ENCODE measurements around the gene SEMA3F. TPM values are rescaled to one million over a fixed set of nuclear protein-coding genes. Genes with fewer than 3 reads are reported as not detected.

The SEMA3F gene
- total RNA-seq, 1 donor from 2014 or later: 48.0 TPM

DNA sequence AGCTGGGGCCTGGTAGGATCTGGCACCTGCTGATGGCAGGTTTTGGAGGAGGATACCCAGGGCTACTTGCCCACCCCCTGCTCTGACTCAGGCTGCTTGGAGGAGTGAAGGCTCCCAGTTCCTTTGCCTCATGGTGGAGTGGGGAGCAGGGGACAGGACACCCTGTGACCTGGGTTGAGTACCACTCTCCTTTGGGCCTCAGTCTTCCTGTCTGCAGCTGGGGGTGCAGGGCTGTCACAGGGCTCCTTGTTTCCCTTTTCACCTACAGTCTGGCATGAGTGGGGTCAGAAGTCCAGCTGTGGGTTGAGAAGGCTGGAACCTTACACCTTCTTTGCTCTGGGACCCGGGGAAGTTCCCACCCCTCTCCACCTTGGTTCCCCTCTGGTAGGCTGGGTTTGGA lies 14.7 kb downstream of the SEMA3F start:
- H3K9me3 Mint-ChIP-seq: no peaks in the 10 kb centered on the region
- no peak overlapping the region for H3K4me3 Mint-ChIP-seq
- TF ChIP-seq, protein P1, sequence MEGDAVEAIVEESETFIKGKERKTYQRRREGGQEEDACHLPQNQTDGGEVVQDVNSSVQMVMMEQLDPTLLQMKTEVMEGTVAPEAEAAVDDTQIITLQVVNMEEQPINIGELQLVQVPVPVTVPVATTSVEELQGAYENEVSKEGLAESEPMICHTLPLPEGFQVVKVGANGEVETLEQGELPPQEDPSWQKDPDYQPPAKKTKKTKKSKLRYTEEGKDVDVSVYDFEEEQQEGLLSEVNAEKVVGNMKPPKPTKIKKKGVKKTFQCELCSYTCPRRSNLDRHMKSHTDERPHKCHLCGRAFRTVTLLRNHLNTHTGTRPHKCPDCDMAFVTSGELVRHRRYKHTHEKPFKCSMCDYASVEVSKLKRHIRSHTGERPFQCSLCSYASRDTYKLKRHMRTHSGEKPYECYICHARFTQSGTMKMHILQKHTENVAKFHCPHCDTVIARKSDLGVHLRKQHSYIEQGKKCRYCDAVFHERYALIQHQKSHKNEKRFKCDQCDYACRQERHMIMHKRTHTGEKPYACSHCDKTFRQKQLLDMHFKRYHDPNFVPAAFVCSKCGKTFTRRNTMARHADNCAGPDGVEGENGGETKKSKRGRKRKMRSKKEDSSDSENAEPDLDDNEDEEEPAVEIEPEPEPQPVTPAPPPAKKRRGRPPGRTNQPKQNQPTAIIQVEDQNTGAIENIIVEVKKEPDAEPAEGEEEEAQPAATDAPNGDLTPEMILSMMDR (conservative IDR thresholded peaks at IDR 0.05): no peak
- peak overlapping the region; percentile 36 for H3K27ac Mint-ChIP-seq
- H3K36me3 Mint-ChIP-seq: peaks cover under 1% of the 10 kb centered on the region
- DNase-seq (ENCODE audit: extremely low spot score, unreplicated experiment): no peak
- peaks cover 26% of the 10 kb centered on the region for H3K4me1 Mint-ChIP-seq (ENCODE audit: unreplicated experiment)
- H3K27me3 Mint-ChIP-seq: no peaks in the 10 kb centered on the region

DNA sequence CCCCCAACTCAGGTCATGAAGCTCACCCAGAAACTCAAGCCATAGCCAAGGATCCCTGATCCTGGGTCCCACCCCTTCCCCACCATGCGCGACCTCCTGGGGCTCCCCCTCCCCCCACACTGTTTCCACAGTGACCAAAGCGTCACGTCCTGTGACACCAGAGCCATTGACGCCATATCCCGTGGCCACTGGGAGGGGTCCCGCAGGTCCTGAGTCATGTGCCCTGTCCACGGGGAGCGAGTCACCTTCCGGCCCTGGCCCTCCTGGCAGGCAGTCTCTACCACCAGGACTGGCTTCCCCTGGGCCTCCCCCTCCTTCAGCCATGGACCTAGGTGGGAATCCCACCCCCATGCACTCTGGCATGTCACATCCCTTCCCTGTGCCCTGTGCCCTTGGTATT lies 15.6 kb downstream of the SEMA3F start:
- Mint-ChIP-seq H3K27ac (no peak overlapping the region), H3K9me3 (no peaks in the 10 kb centered on the region)
- TF ChIP-seq, protein P1 (conservative IDR thresholded peaks at IDR 0.05): no peak

DNA sequence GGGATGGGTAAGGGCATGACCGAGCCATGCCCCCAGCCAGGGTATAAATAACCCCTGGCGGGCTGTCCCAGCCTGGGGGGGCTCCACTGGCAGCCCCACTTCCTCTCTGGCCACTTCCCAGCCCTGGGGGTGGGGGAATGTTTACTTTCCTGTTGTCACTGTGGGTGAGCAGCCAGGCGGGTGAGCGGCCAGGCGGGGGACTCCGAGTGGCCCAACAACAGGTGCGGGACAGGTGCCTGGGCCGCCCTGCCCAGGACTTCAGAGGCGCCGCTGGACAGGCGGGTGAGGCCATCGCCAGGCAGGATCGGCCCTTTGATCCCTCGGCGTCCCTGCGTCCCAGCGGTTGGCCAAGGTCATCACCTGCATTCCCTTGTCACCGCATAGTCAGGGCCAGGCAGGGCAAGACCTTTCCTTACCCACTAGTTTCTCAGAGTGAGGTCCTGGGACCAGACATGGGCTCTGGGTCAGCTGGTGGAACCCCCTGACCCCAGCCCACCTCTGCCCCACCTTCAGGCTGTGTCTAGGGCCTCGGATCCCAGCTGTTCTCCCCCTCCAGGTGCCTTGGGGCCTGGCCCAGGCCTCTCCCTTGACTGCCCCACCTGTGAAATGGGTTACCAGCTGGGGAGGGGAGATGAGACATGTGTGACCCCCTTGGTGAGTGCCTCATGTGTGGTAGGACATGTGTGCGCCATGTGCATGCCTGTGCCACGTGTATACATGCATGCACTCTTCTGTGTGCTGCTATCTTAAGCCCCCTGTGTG lies 16.6 kb downstream of the SEMA3F start:
- DNase-seq (ENCODE audit: extremely low spot score, unreplicated experiment): no peak
- Mint-ChIP-seq H3K36me3 (no peaks in the 10 kb centered on the region), H3K9me3 (no peaks in the 10 kb centered on the region), H3K27me3 (no peaks in the 10 kb centered on the region), H3K4me1 (ENCODE audit: unreplicated experiment) (peaks cover 10% of the 10 kb centered on the region), H3K27ac (no peak overlapping the region), H3K4me3 (no peak overlapping the region)
- TF ChIP-seq, protein P1 (conservative IDR thresholded peaks at IDR 0.05): no peak

More for the DNA sequence above, 15.6 kb downstream of the SEMA3F start:
- peaks cover 20% of the 10 kb centered on the region for H3K4me1 Mint-ChIP-seq (ENCODE audit: unreplicated experiment)
- no peak overlapping the region for H3K4me3 Mint-ChIP-seq
- no peak for DNase-seq (ENCODE audit: extremely low spot score, unreplicated experiment)
- H3K27me3 Mint-ChIP-seq: no peaks in the 10 kb centered on the region
- H3K36me3 Mint-ChIP-seq: no peaks in the 10 kb centered on the region

DNA sequence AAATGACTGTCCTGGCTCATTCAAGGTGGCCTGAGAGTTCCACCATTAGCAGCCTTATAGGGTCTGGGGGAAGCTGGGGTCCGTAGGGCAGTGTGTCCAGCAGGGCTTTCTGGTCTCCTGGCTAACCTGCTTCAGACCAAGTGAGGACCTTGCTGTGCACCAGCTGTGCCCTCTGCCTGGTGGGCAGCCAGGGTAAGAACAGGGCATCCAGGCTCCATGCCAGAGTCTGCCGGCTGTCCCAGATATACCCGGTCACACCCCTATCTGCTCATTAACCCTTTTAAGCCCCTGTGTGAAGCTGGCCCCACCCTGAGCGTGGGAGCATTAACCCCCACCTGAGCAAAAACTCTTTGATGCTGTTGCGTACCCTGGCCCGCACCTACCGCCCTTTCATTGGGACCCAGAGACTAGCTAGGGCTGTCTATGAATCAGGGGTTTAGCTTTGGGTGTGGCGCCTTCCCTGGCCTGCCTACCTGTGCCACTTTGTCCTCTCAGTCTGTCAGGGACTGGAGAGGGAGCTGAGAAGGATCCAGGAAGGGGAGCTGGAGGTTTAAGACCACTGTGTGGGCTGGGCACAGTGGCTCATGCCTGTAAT lies 17.6 kb downstream of the SEMA3F start:
- H3K36me3 Mint-ChIP-seq: no peaks in the 10 kb centered on the region
- TF ChIP-seq, protein P1 (conservative IDR thresholded peaks at IDR 0.05): no peak
- peaks cover 4% of the 10 kb centered on the region for H3K4me1 Mint-ChIP-seq (ENCODE audit: unreplicated experiment)
- H3K4me3 Mint-ChIP-seq: no peak overlapping the region
- no peaks in the 10 kb centered on the region for H3K27me3 Mint-ChIP-seq
- H3K9me3 Mint-ChIP-seq: no peaks in the 10 kb centered on the region
- no peak overlapping the region for H3K27ac Mint-ChIP-seq
- no peak for DNase-seq (ENCODE audit: extremely low spot score, unreplicated experiment)

DNA sequence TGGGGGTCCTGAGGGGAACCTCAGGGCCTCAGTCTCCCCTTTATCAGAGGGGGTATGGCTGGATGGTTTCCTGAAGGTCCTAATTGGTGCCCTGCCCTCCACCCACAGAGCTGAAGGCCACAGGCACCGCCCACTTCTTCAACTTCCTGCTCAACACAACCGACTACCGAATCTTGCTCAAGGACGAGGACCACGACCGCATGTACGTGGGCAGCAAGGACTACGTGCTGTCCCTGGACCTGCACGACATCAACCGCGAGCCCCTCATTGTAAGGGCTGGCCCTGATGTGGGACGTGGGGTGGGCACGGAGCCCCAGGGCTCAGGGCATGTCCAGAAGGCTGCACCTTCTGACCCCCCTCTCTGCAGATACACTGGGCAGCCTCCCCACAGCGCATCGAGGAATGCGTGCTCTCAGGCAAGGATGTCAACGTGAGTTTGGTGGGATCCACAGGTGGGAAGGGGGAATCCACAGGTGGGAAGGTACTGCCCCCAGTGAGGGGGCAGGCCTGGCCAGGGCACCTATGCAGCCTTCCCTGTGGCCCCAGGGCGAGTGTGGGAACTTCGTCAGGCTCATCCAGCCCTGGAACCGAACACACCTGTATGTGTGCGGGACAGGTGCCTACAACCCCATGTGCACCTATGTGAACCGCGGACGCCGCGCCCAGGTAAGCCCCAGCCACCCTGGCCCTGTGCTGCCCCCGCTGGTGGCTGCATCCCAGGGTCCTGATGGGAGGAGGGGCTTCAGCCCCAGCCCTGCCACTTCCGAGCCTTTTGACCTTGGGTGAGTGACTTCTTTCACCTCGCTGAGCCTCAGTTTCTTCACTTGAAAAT lies 18.8 kb downstream of the SEMA3F start:
- TF ChIP-seq, protein P1 (conservative IDR thresholded peaks at IDR 0.05): no peak
- H3K9me3 Mint-ChIP-seq: no peaks in the 10 kb centered on the region
- H3K4me3 Mint-ChIP-seq: no peak overlapping the region
- no peaks in the 10 kb centered on the region for H3K36me3 Mint-ChIP-seq
- no peaks in the 10 kb centered on the region for H3K4me1 Mint-ChIP-seq (ENCODE audit: unreplicated experiment)
- DNase-seq (ENCODE audit: extremely low spot score, unreplicated experiment): no peak
- no peaks in the 10 kb centered on the region for H3K27me3 Mint-ChIP-seq
- peak overlapping the region; percentile 26 for H3K27ac Mint-ChIP-seq

All from type B pancreatic cell (in vitro differentiated cells).